Stomach smooth muscle (tissue), 2 donors: ENCODE measurements around the gene EN2.

Source experiments
- H3K27ac ChIP-seq: one replicate; pipeline ENCODE4 v1.7.0; 2013; ENCODE audit warnings: mild to moderate bottlenecking, low read length, inconsistent platforms
- H3K27me3 ChIP-seq, 2 donors: one replicate each; pipeline ENCODE4 v1.7.0; 2013; ENCODE audit warnings: low read length in 2 of 2; ENCODE audit not compliant: insufficient read depth in 2 of 2, control insufficient read depth in 1 of 2
- H3K36me3 ChIP-seq, 2 donors: one replicate each; pipeline ENCODE4 v1.7.0; 2013; ENCODE audit warnings: low read length in 2 of 2; ENCODE audit not compliant: control insufficient read depth in 2 of 2, insufficient read depth in 2 of 2
- H3K4me1 ChIP-seq: one replicate; pipeline ENCODE4 v1.7.0; 2013; ENCODE audit warnings: low read length; ENCODE audit not compliant: control insufficient read depth, insufficient read depth
- H3K4me3 ChIP-seq, 2 donors: one replicate each; pipeline ENCODE4 v1.7.0; 2013; ENCODE audit warnings: low read length in 2 of 2
- H3K9ac ChIP-seq, 2 donors: one replicate each; pipeline ENCODE4 v1.7.0; 2013; ENCODE audit warnings: low read length in 2 of 2, mild to moderate bottlenecking in 1 of 2
- H3K9me3 ChIP-seq, 2 donors: one replicate each; pipeline ENCODE4 v1.7.0; 2013; ENCODE audit warnings: low read length in 2 of 2; ENCODE audit not compliant: control insufficient read depth in 2 of 2
- donor health status: healthy.
- donor health status: Pancreatic carcinoma.

The EN2 gene

DNA sequence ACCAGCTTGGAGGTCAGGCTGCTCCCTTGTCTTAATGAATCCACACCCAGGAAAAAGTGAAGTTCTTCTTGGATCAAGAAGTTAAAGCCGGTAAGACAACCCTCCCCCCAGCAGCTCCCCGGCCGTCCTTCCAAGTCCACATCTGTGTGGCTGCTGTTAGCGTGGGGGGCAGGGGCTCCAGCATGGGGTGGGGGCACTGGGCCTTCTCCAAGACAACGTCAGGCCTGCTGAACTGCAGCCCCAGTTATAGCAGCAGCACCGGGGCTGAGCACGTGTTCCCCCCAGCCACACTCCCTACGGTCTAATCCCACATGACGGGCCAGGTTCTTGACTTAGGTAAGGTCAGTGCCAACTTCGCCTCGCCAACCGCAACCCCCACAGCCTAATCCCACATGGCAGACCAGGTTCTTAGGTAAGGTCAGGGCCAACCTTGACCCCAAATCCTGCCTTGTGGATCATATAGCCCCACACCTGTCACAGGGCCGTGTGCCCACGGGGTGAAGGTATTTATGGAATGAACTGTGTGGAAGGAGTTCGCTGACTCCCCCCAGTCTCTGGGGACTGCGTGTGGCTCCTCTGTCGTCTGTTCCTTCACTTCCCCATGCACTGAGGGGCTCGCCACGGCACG is 30.4 kb upstream of the EN2 start:
- H3K9me3 ChIP-seq: no peaks in the 10 kb centered on the region
- no peak overlapping the region for H3K27ac ChIP-seq
- H3K9ac ChIP-seq: no peak overlapping the region
- H3K4me3 ChIP-seq: no peak overlapping the region
- no peaks in the 10 kb centered on the region for H3K4me1 ChIP-seq
- H3K36me3 ChIP-seq: no peaks in the 10 kb centered on the region
- H3K27me3 ChIP-seq: peaks cover 4 to 26% of the 10 kb centered on the region in 2 donors

GRCh38 chr7:155428171-155428834 is 29.6 kb upstream of the EN2 start:
- H3K4me3 ChIP-seq: no peak overlapping the region
- no peaks in the 10 kb centered on the region for H3K4me1 ChIP-seq
- H3K27me3 ChIP-seq: peaks cover 4 to 26% of the 10 kb centered on the region in 2 donors
- no peaks in the 10 kb centered on the region for H3K9me3 ChIP-seq
- no peak overlapping the region for H3K27ac ChIP-seq
- no peak overlapping the region for H3K9ac ChIP-seq
- H3K36me3 ChIP-seq: no peaks in the 10 kb centered on the region

GRCh38 chr7:155429651-155430050 is 28.3 kb upstream of the EN2 start:
- Histone ChIP-seq H3K27me3 (peaks cover 4 to 20% of the 10 kb centered on the region in 2 donors), H3K36me3 (no peaks in the 10 kb centered on the region), H3K27ac (no peak overlapping the region), H3K9ac (no peak overlapping the region), H3K4me1 (no peaks in the 10 kb centered on the region), H3K4me3 (no peak overlapping the region), H3K9me3 (no peaks in the 10 kb centered on the region)

GRCh38 chr7:155430606-155431005 is 27.3 kb upstream of the EN2 start:
- Histone ChIP-seq H3K4me3 (no peak overlapping the region), H3K27me3 (peaks cover 4 to 22% of the 10 kb centered on the region in 2 donors), H3K9me3 (no peaks in the 10 kb centered on the region)

DNA sequence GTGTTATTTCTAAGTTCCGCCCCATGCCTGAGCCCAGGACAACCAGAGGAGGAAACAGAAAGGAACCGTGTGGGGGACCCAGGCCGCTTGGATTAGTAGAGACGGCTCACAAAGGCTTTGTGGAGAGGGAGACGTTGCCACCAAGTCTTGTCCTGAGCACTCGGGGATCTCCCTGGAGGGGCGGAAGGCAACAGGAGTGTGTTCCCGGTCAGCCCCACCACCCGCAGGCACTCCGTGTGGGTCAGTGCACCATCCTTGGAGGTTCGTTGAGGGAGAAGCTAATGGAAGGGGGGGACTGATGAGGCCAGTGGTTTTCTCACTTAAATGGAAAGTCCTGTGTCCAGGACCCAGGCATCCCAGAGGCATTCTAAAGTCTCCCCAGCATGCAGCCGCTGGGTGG is 26.7 kb upstream of the EN2 start:
- H3K27ac ChIP-seq: no peak overlapping the region
- H3K36me3 ChIP-seq: no peaks in the 10 kb centered on the region
- no peaks in the 10 kb centered on the region for H3K4me1 ChIP-seq
- H3K4me3 ChIP-seq: no peak overlapping the region
- no peak overlapping the region for H3K9ac ChIP-seq
- no peaks in the 10 kb centered on the region for H3K9me3 ChIP-seq
- peaks cover 6 to 28% of the 10 kb centered on the region in 2 donors for H3K27me3 ChIP-seq

More at GRCh38 chr7:155430606-155431005, 27.3 kb upstream of the EN2 start:
- Histone ChIP-seq H3K27ac (no peak overlapping the region), H3K4me1 (no peaks in the 10 kb centered on the region), H3K9ac (no peak overlapping the region), H3K36me3 (no peaks in the 10 kb centered on the region)

DNA sequence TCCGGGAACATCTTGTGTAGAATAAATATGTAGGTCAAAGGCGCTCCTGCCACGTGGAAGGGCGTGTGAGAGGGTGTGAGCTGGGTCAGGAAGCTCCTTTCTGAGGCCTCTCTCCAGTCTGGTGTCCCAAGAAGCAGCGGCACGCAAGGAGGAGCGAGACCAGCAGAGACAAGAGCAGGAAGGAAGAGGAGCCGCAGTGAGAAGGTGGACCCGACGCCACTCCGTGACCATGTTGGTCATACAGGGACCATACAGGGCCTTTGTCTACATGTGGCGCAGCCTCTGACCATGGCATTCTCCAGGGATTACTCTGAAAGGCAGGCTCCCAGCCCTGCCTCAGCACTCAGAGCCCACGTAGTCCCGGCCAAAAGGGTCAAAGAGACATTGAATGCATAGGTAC is 26.2 kb upstream of the EN2 start:
- Histone ChIP-seq H3K36me3 (no peaks in the 10 kb centered on the region), H3K4me3 (no peak overlapping the region), H3K9ac (no peak overlapping the region), H3K9me3 (no peaks in the 10 kb centered on the region), H3K27ac (no peak overlapping the region), H3K27me3 (peaks cover 9 to 25% of the 10 kb centered on the region in 2 donors), H3K4me1 (no peaks in the 10 kb centered on the region)

DNA sequence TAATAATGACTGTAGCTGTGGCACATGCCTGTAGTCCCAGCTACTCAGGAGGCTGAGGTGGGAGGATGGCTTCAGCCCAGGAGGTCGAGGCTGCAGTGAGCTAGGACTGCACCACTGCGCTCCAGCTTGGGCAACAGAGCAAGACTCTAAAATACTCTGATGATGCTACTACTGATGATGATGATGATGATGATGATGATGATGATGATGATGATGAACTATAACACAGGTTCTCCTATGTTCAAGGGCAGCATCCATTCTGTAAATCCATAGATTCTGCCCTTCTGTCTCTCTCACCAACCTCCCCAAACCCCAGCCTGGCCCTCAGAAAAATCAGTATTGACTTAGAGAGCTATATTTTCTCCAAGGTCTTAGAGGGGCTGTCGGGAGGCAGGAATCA is 22.8 kb upstream of the EN2 start:
- H3K9ac ChIP-seq: no peak overlapping the region
- H3K9me3 ChIP-seq: no peaks in the 10 kb centered on the region
- H3K4me3 ChIP-seq: no peak overlapping the region
- H3K27ac ChIP-seq: no peak overlapping the region
- H3K27me3 ChIP-seq: peaks cover 19 to 43% of the 10 kb centered on the region in 2 donors
- H3K36me3 ChIP-seq: no peaks in the 10 kb centered on the region
- no peaks in the 10 kb centered on the region for H3K4me1 ChIP-seq

DNA sequence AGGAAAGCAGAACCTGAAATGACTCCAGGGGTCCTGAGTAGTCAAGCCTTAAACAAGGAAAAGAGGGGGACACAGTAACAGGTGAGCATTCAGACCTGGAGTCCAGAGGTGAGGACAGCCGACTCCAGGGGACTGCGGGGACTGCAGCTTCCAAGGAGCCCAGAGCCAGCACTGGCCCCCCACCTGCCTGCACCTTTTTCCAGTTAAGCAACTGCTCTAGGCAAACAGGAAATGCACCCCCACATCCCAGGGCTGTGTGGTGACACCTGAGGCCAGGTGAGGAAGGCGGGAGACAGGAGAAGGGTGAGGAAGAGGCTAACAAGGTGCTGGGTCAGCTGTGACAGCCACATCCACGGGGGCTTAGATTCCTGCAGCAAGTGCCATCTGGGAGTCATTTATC is 20.1 kb upstream of the EN2 start:
- Histone ChIP-seq H3K36me3 (no peaks in the 10 kb centered on the region), H3K27me3 (peaks cover 28 to 48% of the 10 kb centered on the region in 2 donors), H3K9me3 (no peaks in the 10 kb centered on the region)

DNA sequence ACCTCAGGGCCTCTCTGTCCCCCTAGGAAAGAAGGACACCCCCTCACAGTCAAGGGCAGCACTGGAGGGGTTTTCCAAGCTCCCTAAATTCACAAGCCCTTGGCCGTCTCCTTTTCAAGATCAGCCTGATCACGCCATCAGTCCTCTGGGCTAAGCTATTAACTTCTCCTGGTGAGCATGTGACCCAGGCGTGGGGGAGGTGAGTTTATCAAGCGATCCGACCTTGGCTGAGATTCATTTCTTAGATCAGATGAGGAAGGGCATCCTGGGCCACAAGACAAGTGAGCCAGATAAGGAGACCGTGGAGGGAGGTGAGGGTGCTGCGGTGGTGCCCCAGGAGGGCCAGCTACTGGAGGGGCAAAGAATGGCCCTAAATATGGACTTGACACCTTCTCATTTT is 19.2 kb upstream of the EN2 start:
- Histone ChIP-seq H3K36me3 (no peaks in the 10 kb centered on the region), H3K27ac (no peak overlapping the region), H3K4me1 (no peaks in the 10 kb centered on the region), H3K9ac (no peak overlapping the region), H3K27me3 (peaks cover 28 to 52% of the 10 kb centered on the region in 2 donors), H3K9me3 (no peaks in the 10 kb centered on the region), H3K4me3 (no peak overlapping the region)

More for the DNA sequence above, 20.1 kb upstream of the EN2 start:
- Histone ChIP-seq H3K4me1 (no peaks in the 10 kb centered on the region), H3K9ac (no peak overlapping the region), H3K4me3 (no peak overlapping the region), H3K27ac (no peak overlapping the region)

DNA sequence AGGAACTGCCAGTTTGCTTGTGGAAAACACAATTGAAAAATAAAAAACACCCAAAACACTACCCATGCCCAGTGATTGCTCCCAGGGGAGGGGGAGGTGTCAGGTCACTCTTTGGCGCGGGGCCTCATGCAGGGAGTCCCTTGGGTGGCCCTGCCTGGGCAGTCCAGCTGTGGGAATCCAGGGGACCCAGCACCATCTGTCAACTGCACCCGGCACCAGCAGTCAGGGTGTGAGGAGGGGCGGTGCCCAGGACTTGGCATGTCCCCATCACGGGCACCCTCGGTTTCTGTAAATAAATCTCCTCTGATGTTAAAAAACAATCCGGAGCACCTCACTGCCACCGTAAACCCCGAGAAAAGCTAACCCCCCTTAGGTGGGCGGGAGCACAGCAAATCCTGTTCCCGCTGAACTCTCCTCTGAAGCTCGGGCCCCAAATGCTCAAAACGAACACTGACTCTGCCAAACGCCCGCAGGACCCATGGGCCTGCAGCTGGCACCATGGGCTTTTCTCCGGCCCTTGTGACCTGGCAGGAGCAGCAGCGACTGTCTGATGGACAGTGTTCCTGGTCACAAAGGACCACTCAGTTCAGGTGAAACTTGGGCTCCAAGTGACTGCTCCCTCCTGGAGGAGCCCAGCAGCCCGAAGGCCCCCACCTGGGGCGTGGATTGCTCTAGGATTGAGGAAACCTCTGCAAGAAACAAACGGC is 18.5 kb upstream of the EN2 start:
- Histone ChIP-seq H3K9me3 (no peaks in the 10 kb centered on the region), H3K36me3 (no peaks in the 10 kb centered on the region), H3K4me1 (no peaks in the 10 kb centered on the region), H3K27ac (no peak overlapping the region), H3K4me3 (no peak overlapping the region), H3K9ac (no peak overlapping the region), H3K27me3 (peaks cover 28 to 52% of the 10 kb centered on the region in 2 donors)

DNA sequence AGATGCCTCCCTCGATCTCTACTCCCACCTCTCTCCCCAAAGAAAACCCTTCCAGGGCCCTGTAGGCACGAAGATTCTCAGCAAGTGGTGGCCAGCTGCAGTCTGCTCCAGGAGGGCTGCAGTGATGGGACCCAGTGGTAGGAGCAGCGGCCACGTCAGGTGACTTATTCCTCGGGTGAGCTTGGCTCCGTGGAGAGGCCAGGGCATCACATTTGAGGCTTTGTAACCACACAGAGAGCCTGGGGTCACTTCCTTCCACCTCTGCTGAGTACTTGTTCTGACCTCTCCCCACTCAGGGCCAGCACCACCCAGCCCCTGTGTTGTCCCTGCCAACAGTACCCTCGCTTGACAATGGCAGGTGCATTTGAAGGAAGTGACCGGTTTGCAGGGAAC is 17.9 kb upstream of the EN2 start:
- Histone ChIP-seq H3K4me1 (no peaks in the 10 kb centered on the region), H3K4me3 (no peak overlapping the region), H3K27me3 (peaks cover 28 to 52% of the 10 kb centered on the region in 2 donors), H3K27ac (no peak overlapping the region), H3K36me3 (no peaks in the 10 kb centered on the region), H3K9me3 (no peaks in the 10 kb centered on the region), H3K9ac (no peak overlapping the region)
